ENCODE results near the gene FEM1A. TPM values are rescaled to one million over a fixed set of nuclear protein-coding genes. Genes with fewer than 3 reads are reported as not detected.

FEM1A gene
- total and polyA plus RNA-seq, 2 of the 8 experiments (the other 6 are each of a cell fraction or from before 2014, with no cell fraction given), result 6.7 to 16.1 TPM

DNA sequence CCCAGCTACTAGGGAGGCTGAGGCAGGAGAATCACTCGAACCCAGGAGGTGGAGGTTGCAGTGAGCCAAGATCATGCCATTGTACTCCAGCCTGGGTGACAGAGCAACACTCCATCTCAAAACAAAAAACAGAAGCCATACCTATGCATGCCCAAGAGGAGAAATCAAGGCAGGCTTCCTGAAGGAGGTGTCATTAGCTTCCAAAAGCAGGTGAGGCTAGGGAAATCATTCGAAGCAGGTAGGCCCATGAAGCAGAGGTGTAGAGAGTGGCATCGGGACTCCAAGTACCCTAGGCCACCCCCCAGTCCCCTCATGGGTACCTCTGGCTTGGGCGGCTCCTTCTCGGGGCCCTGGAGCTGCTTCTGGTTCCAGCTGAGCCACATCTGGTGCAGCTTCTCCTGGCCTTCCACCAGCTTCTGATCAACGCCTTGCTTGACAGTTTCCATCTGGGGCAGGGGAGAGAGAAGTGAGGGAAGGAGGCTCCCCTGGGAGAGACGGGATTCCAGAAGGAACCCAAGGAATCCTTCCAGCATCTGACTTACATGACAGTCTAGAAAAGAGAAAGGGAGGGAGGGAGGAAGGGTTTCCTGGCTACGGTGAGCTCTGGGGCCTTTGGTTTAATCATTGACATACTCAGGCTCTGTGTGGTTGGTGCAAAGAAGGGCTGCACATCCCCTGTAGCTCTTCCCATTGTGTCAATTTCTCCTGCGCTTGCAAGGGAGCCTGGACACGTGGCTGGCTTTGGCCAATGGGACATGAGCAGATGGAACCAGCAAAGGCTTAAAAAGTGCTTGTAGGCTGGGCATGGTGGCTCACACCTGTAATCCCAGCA is 53.0 kb downstream of the FEM1A start (continued):
- TF ChIP-seq, protein P1, sequence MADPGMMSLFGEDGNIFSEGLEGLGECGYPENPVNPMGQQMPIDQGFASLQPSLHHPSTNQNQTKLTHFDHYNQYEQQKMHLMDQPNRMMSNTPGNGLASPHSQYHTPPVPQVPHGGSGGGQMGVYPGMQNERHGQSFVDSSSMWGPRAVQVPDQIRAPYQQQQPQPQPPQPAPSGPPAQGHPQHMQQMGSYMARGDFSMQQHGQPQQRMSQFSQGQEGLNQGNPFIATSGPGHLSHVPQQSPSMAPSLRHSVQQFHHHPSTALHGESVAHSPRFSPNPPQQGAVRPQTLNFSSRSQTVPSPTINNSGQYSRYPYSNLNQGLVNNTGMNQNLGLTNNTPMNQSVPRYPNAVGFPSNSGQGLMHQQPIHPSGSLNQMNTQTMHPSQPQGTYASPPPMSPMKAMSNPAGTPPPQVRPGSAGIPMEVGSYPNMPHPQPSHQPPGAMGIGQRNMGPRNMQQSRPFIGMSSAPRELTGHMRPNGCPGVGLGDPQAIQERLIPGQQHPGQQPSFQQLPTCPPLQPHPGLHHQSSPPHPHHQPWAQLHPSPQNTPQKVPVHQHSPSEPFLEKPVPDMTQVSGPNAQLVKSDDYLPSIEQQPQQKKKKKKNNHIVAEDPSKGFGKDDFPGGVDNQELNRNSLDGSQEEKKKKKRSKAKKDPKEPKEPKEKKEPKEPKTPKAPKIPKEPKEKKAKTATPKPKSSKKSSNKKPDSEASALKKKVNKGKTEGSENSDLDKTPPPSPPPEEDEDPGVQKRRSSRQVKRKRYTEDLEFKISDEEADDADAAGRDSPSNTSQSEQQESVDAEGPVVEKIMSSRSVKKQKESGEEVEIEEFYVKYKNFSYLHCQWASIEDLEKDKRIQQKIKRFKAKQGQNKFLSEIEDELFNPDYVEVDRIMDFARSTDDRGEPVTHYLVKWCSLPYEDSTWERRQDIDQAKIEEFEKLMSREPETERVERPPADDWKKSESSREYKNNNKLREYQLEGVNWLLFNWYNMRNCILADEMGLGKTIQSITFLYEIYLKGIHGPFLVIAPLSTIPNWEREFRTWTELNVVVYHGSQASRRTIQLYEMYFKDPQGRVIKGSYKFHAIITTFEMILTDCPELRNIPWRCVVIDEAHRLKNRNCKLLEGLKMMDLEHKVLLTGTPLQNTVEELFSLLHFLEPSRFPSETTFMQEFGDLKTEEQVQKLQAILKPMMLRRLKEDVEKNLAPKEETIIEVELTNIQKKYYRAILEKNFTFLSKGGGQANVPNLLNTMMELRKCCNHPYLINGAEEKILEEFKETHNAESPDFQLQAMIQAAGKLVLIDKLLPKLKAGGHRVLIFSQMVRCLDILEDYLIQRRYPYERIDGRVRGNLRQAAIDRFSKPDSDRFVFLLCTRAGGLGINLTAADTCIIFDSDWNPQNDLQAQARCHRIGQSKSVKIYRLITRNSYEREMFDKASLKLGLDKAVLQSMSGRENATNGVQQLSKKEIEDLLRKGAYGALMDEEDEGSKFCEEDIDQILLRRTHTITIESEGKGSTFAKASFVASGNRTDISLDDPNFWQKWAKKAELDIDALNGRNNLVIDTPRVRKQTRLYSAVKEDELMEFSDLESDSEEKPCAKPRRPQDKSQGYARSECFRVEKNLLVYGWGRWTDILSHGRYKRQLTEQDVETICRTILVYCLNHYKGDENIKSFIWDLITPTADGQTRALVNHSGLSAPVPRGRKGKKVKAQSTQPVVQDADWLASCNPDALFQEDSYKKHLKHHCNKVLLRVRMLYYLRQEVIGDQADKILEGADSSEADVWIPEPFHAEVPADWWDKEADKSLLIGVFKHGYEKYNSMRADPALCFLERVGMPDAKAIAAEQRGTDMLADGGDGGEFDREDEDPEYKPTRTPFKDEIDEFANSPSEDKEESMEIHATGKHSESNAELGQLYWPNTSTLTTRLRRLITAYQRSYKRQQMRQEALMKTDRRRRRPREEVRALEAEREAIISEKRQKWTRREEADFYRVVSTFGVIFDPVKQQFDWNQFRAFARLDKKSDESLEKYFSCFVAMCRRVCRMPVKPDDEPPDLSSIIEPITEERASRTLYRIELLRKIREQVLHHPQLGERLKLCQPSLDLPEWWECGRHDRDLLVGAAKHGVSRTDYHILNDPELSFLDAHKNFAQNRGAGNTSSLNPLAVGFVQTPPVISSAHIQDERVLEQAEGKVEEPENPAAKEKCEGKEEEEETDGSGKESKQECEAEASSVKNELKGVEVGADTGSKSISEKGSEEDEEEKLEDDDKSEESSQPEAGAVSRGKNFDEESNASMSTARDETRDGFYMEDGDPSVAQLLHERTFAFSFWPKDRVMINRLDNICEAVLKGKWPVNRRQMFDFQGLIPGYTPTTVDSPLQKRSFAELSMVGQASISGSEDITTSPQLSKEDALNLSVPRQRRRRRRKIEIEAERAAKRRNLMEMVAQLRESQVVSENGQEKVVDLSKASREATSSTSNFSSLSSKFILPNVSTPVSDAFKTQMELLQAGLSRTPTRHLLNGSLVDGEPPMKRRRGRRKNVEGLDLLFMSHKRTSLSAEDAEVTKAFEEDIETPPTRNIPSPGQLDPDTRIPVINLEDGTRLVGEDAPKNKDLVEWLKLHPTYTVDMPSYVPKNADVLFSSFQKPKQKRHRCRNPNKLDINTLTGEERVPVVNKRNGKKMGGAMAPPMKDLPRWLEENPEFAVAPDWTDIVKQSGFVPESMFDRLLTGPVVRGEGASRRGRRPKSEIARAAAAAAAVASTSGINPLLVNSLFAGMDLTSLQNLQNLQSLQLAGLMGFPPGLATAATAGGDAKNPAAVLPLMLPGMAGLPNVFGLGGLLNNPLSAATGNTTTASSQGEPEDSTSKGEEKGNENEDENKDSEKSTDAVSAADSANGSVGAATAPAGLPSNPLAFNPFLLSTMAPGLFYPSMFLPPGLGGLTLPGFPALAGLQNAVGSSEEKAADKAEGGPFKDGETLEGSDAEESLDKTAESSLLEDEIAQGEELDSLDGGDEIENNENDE (IDR thresholded peaks at IDR 0.05; ENCODE audit: insufficient replicate concordance, low read length), result no peak
- TF ChIP-seq BRCA1 (IDR thresholded peaks at IDR 0.05; ENCODE audit: low read depth, low read length) (no peak), KDM5A (IDR thresholded peaks at IDR 0.05; ENCODE audit: low read length) (no peak), ZNF274 (IDR thresholded peaks at IDR 0.05; ENCODE audit: borderline replicate concordance, extremely low read depth, low read length) (no peak), KDM4A (IDR thresholded peaks at IDR 0.05; ENCODE audit: low read depth, low read length, severe bottlenecking) (no peak), RXRA (IDR thresholded peaks at IDR 0.05; ENCODE audit: insufficient read depth, low read depth, low read length) (no peak), HDAC6 (IDR thresholded peaks at IDR 0.05; ENCODE audit: low read depth, low read length) (no peak)
- TF ChIP-seq, protein P2, sequence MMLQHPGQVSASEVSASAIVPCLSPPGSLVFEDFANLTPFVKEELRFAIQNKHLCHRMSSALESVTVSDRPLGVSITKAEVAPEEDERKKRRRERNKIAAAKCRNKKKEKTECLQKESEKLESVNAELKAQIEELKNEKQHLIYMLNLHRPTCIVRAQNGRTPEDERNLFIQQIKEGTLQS (IDR thresholded peaks at IDR 0.05; ENCODE audit: insufficient read depth, low read depth, low read length), result no peak
- TF ChIP-seq, protein P3, sequence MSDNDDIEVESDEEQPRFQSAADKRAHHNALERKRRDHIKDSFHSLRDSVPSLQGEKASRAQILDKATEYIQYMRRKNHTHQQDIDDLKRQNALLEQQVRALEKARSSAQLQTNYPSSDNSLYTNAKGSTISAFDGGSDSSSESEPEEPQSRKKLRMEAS (IDR thresholded peaks at IDR 0.05), result no peak

All from H1 (cell line).